Neuron (in vitro differentiated cells): Measurements from ENCODE around the gene GABRB3.
"Not testable (repeated sequence)": the region's sequence is repeated elsewhere in the genome, so short reads cannot be mapped to it uniquely, and the experiment has no call there.

ENCODE experiments used
- H2AFZ ChIP-seq: one replicate; pipeline ENCODE4 v1.6.1; 2013; ENCODE audit warnings: low read depth, mild to moderate bottlenecking, inconsistent platforms, low read length, moderate library complexity
- H3K27me3 ChIP-seq: one replicate; pipeline ENCODE4 v1.6.1; 2013; ENCODE audit warnings: low read length; ENCODE audit not compliant: insufficient read depth
- H3K36me3 ChIP-seq: one replicate; pipeline ENCODE4 v1.6.1; 2013; ENCODE audit warnings: low read length; ENCODE audit not compliant: insufficient read depth
- H3K4me1 ChIP-seq: one replicate; pipeline ENCODE4 v1.6.1; 2013; ENCODE audit warnings: low read length; ENCODE audit not compliant: insufficient read depth
- H3K4me3 ChIP-seq: 2 replicates; pipeline ENCODE4 v1.5.1; 2013; ENCODE audit warnings: mild to moderate bottlenecking, low read length, moderate library complexity
- H3K9me3 ChIP-seq: one replicate; pipeline ENCODE4 v1.6.1; 2013; ENCODE audit warnings: low read length

The GABRB3 gene

GRCh38 chr15:26722621-26723160 lies 50.2 kb downstream of the GABRB3 start:
- Histone ChIP-seq H3K4me1 (no peaks in the 10 kb centered on the region), H2AFZ (no peak overlapping the region), H3K9me3 (no peaks in the 10 kb centered on the region), H3K27me3 (no peaks in the 10 kb centered on the region), H3K36me3 (no peaks in the 10 kb centered on the region), H3K4me3 (no peak overlapping the region)

- H2AFZ ChIP-seq: no peak overlapping the region
- H3K9me3 ChIP-seq: no peaks in the 10 kb centered on the region
- no peaks in the 10 kb centered on the region for H3K36me3 ChIP-seq
- no peaks in the 10 kb centered on the region for H3K4me1 ChIP-seq
- H3K4me3 ChIP-seq: no peak overlapping the region
- H3K27me3 ChIP-seq: no peaks in the 10 kb centered on the region
Observed at GRCh38 chr15:26721232-26721967, 51.5 kb downstream of the GABRB3 start.

- Histone ChIP-seq H3K4me1 (no peaks in the 10 kb centered on the region), H2AFZ (no peak overlapping the region)
Observed at GRCh38 chr15:26720546-26720945, 52.3 kb downstream of the GABRB3 start.

GRCh38 chr15:26719866-26720265 lies 53.0 kb downstream of the GABRB3 start:
- H3K36me3 ChIP-seq, H3K4me3 ChIP-seq, H3K9me3 ChIP-seq, H3K4me1 ChIP-seq, H3K27me3 ChIP-seq, H2AFZ ChIP-seq: not testable (repeated sequence)

More at GRCh38 chr15:26720546-26720945, 52.3 kb downstream of the GABRB3 start:
- no peaks in the 10 kb centered on the region for H3K9me3 ChIP-seq
- H3K27me3 ChIP-seq: no peaks in the 10 kb centered on the region
- H3K36me3 ChIP-seq: no peaks in the 10 kb centered on the region
- no peak overlapping the region for H3K4me3 ChIP-seq

- no peaks in the 10 kb centered on the region for H3K36me3 ChIP-seq
Observed at GRCh38 chr15:26716069-26716468, 56.8 kb downstream of the GABRB3 start.

GRCh38 chr15:26713498-26713897 lies 59.4 kb downstream of the GABRB3 start:
- Histone ChIP-seq H3K4me1 (no peaks in the 10 kb centered on the region), H3K4me3 (no peak overlapping the region), H2AFZ (no peak overlapping the region), H3K36me3 (no peaks in the 10 kb centered on the region), H3K27me3 (no peaks in the 10 kb centered on the region), H3K9me3 (no peaks in the 10 kb centered on the region)

More at GRCh38 chr15:26716069-26716468, 56.8 kb downstream of the GABRB3 start:
- H3K27me3 ChIP-seq: no peaks in the 10 kb centered on the region
- H3K4me1 ChIP-seq: no peaks in the 10 kb centered on the region
- H3K9me3 ChIP-seq: no peaks in the 10 kb centered on the region
- H2AFZ ChIP-seq: no peak overlapping the region
- no peak overlapping the region for H3K4me3 ChIP-seq

GRCh38 chr15:26712335-26712734 lies 60.5 kb downstream of the GABRB3 start:
- Histone ChIP-seq H2AFZ (no peak overlapping the region), H3K4me3 (no peak overlapping the region), H3K9me3 (no peaks in the 10 kb centered on the region), H3K4me1 (no peaks in the 10 kb centered on the region), H3K27me3 (no peaks in the 10 kb centered on the region), H3K36me3 (no peaks in the 10 kb centered on the region)

- Histone ChIP-seq H3K27me3 (no peaks in the 10 kb centered on the region), H3K36me3 (no peaks in the 10 kb centered on the region), H3K4me1 (no peaks in the 10 kb centered on the region), H2AFZ (no peak overlapping the region), H3K4me3 (no peak overlapping the region), H3K9me3 (no peaks in the 10 kb centered on the region)
Observed at GRCh38 chr15:26711445-26711844, 61.4 kb downstream of the GABRB3 start.

GRCh38 chr15:26702381-26702780 lies 70.5 kb downstream of the GABRB3 start:
- Histone ChIP-seq H3K4me3 (no peak overlapping the region), H3K4me1 (no peaks in the 10 kb centered on the region), H3K9me3 (no peaks in the 10 kb centered on the region), H2AFZ (no peak overlapping the region), H3K36me3 (no peaks in the 10 kb centered on the region), H3K27me3 (no peaks in the 10 kb centered on the region)

GRCh38 chr15:26698555-26698954 lies 74.3 kb downstream of the GABRB3 start:
- Histone ChIP-seq H3K9me3 (no peaks in the 10 kb centered on the region), H3K27me3 (no peaks in the 10 kb centered on the region), H3K36me3 (no peaks in the 10 kb centered on the region), H2AFZ (no peak overlapping the region), H3K4me3 (no peak overlapping the region), H3K4me1 (no peaks in the 10 kb centered on the region)

- Histone ChIP-seq H3K4me3 (no peak overlapping the region), H2AFZ (no peak overlapping the region), H3K4me1 (no peaks in the 10 kb centered on the region), H3K27me3 (no peaks in the 10 kb centered on the region), H3K36me3 (no peaks in the 10 kb centered on the region), H3K9me3 (no peaks in the 10 kb centered on the region)
Observed at GRCh38 chr15:26697913-26698312, 75.0 kb downstream of the GABRB3 start.

GRCh38 chr15:26691249-26691648 lies 81.6 kb downstream of the GABRB3 start:
- Histone ChIP-seq H3K36me3 (no peaks in the 10 kb centered on the region), H3K9me3 (no peaks in the 10 kb centered on the region), H3K4me1 (no peaks in the 10 kb centered on the region), H2AFZ (no peak overlapping the region), H3K27me3 (no peaks in the 10 kb centered on the region), H3K4me3 (no peak overlapping the region)

GRCh38 chr15:26690778-26691177 lies 82.1 kb downstream of the GABRB3 start:
- Histone ChIP-seq H3K4me3 (no peak overlapping the region), H3K9me3 (no peaks in the 10 kb centered on the region), H3K27me3 (no peaks in the 10 kb centered on the region), H3K36me3 (no peaks in the 10 kb centered on the region), H3K4me1 (no peaks in the 10 kb centered on the region), H2AFZ (no peak overlapping the region)

GRCh38 chr15:26689462-26689861 lies 83.4 kb downstream of the GABRB3 start:
- no peak overlapping the region for H2AFZ ChIP-seq
- no peak overlapping the region for H3K4me3 ChIP-seq
- H3K27me3 ChIP-seq: no peaks in the 10 kb centered on the region
- H3K4me1 ChIP-seq: no peaks in the 10 kb centered on the region
- H3K36me3 ChIP-seq: no peaks in the 10 kb centered on the region
- H3K9me3 ChIP-seq: no peaks in the 10 kb centered on the region
